ENCODE results near the gene WDR88. TPM values are rescaled to one million over a fixed set of nuclear protein-coding genes. Genes with fewer than 3 reads are reported as not detected.
"Not testable (repeated sequence)": the region's sequence is repeated elsewhere in the genome, so short reads cannot be mapped to it uniquely, and the experiment has no call there.

Gene WDR88
- total RNA-seq, 1 experiment from 2014 or later = not detected

- DNase-seq (ENCODE audit: low spot score) = no peak
These were observed 64.7 kb downstream of the WDR88 start for GRCh38 chr19:33196446-33197193.

DNA sequence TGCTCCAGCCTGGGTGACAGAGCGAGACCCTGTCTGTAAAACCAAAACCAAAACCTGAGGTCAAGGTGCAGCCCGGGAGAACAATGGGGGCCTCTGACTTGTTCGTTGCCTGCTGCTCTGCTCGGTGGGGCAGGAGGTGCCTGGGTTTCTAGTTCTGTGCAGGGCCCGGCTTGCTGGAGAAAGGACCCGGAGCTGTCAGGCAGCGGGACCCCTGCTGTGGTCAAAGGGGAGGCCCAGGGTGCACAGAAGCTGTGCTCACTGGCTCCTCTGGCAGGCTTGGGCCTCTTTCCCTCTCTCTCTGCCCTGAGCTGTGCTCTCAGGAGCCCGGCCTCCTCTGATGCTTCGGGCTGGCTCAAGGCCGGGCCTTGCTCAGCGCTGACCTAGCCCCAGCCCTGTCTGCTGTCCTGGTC, 65.7 kb downstream of the WDR88 start:
- no peak for DNase-seq (ENCODE audit: low spot score)

GRCh38 chr19:33198169-33198568, 66.3 kb downstream of the WDR88 start:
- no peak for DNase-seq (ENCODE audit: low spot score)

DNA sequence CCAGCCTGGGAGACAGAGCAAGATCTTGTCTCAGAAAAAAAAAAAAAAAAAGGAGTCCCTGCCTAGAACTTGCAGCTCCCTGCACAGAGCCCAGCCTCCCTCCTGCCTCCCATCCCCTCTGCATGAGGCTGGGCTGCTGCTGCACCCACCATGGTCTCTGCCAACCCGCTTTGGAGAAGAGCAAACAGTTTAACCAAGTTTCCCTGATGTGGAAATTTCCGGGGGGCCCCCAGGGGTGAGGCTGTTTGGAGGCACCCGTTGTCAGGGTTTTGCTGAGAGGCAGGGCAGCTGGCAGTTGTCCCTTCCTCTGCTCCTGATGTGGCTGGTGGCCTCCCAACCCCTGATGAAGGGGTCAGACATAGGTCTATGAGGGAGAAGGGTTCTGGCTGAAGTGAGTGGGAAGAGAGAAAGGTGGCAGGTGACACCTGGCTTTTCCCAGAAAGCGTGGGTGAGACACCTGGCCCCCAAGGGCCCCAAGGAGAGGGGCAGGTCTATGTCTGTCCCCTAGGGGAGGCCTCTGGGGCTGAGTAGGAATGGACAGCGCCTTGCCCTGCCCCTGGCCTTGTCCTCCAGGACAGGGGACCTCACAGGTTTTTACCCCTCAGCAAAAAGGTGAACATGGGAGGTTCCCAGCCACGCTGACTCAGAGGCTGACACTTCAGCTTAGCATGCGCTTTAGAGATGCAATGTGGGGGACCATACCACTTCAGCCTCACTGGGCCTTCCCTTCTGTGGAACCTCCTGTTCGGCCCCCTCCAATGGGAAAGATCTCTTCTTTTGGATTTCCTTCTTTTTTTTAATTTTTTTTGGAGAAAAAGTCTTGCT, 67.7 kb downstream of the WDR88 start:
- no peak for DNase-seq (ENCODE audit: low spot score)

- DNase-seq (ENCODE audit: low spot score) = no peak
These were observed 69.6 kb downstream of the WDR88 start for GRCh38 chr19:33201473-33201872.

- DNase-seq (ENCODE audit: low spot score) = no peak
These were observed 70.1 kb downstream of the WDR88 start for GRCh38 chr19:33201886-33202545.

DNA sequence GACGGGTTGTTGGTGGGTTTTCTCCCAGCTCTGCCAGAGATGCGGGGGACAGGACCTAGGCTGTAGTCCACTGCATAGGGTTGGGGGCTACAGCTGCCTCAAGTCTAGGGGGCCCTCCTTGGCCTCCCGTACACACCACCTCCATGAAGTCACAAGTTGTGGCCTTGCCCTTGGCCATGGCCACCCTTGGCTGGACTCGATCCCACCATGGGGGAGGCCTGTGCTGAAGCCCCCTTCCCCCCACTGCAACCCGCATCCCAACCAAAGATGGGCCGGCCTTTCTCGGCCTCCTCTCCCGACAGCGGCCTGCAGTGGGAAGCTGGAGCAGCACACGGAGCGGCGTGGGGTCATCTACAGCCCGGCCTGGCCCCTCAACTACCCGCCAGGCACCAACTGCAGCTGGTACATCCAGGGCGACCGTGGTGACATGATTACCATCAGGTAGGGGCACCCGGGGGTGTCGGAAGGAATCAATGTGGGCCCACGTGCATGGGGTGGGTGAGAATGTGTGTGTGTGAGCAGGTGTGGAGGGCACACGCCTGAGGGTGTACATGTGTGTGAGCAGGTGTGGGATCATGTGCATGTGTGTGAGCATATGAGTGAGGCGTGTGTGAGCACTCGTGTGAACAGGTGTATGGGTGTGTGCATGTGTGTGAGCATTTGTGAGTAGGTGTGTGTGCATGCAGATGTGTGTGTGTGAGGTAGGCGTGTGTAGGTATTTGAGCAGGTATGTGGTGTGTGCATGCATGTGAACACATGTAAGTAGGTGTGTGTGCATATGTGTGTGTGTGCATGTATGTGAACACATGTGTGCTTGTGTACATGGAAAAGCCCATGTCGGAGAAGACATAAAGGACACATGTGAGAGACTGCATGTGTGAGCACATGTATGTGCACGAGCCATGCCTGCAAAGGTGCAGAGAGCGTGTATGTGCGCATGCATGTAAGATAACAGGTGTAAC, 70.9 kb downstream of the WDR88 start:
- DNase-seq (ENCODE audit: low spot score) = no peak

GRCh38 chr19:33203529-33203928, 71.6 kb downstream of the WDR88 start:
- no peak for DNase-seq (ENCODE audit: low spot score)

GRCh38 chr19:33204136-33204973, 72.4 kb downstream of the WDR88 start:
- DNase-seq (ENCODE audit: low spot score) = no peak

- DNase-seq (ENCODE audit: low spot score) = no peak
These were observed 73.2 kb downstream of the WDR88 start for GRCh38 chr19:33205110-33205509.

GRCh38 chr19:33205531-33206260, 73.8 kb downstream of the WDR88 start:
- no peak for DNase-seq (ENCODE audit: low spot score)

- DNase-seq (ENCODE audit: low spot score) = no peak
These were observed 74.5 kb downstream of the WDR88 start for GRCh38 chr19:33206261-33207039.

- DNase-seq (ENCODE audit: low spot score) = no peak
These were observed 75.2 kb downstream of the WDR88 start for GRCh38 chr19:33207040-33207620.

DNA sequence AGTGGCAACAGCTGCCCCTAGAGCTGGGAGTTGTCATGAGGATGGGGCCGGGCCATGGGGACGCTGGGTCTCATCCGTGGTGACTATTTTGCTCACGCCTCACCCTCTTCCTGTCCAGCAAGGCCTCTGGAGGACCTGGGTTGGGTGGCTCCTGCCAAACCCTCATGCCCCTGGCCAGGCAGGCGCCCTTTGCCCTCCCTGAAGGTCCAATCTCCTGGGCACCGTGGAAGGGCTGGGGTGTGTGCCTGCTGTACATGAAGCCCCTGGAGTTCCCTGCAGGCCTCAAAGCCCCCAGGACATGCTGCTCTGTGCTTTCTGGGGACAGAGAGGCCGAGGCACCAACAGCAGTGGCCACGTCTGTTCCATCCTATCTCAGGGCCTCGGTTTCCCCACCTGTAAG, 76.0 kb downstream of the WDR88 start:
- no peak for DNase-seq (ENCODE audit: low spot score)

DNA sequence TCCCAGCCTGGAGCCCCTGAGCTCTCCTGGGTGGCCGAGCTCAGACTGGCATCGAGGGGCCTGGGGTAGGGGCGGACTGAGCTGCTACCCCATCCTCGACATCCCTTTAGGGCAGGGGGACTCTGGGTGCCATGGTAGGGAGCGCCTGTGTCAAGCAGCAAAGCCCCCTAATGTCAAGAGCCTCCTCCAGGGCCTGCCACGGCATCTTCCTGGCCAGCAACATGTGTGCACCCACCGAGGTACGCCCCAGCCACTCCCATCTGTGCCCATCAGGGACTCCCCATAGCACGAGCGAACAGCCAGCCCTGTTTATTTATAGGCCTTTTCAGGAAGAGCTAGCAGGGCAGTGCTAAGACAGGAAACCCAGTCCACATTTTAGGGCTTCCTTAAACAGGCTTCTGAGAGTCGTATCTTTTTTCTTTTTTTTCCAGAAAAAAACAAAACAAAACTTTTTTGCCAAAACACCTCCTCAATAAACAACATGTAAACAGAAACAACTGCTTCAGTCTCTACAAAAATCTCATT, 76.5 kb downstream of the WDR88 start:
- DNase-seq (ENCODE audit: low spot score) = no peak

DNA sequence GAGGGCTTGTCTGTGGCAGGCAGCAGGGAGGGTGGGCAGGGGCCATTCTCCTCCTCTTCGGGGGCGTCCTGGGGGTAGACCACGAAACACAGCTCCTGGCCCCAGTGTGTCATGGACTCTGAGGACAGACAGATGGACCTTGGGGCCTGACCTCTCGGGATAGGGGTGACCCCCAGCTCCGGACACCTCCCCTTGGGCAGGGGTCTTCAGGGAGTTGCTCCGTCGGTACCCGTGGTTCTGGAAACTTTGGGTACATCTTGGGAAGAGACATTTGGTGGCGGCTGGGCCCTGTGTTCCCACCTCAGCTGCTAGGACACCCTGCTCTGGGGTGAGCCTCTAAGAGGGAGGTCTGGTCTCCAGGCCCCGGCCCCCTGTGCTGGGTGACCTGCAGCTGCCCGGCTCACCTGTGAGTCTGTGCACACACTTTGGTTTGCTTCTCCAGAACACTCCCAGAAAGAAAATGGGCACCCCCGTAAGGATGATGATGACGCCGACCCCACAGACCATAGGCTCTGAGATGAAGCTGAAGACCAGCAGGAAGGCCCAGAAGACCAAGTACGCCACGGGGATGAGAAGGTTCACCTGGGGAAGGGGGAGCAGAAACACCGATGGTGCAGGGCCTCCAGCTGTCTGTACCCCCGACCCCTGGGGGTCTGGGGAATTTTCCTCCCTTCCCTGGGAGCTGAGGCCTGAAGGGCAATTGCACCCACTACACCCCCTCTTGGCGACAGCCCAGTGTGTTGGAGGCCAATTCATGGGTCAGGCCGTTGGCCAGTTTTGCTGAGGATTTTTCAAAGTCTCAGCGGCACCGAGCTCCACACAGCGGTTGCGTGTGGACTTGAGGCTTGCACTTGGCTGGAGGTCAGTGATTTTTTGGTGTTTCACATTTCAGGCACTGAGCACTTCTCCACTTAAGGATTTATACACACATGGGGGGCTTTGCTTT, 77.3 kb downstream of the WDR88 start:
- no peak for DNase-seq (ENCODE audit: low spot score)

DNA sequence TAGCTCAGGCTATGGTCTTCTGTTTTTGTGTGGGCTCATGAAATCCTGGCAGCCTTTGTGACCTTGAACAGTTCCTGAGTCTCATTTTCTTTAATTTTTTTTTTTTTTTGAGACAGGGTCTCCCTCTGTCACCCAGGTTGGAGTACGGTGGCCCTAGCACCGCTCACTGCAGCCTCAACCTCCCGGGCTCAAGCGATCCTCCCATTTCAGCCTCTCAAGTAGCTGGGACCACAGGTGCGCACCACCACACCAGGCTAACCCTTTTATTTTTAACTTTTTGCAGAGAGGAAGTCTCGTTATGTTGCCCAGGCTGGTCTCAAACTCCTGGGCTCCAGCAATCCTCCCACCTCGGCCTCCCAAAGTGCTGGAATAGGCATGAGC, 77.9 kb downstream of the WDR88 start:
- not testable (repeated sequence) for DNase-seq (ENCODE audit: low spot score)
